Measurements from ENCODE around the gene DUSP7.

DNA sequence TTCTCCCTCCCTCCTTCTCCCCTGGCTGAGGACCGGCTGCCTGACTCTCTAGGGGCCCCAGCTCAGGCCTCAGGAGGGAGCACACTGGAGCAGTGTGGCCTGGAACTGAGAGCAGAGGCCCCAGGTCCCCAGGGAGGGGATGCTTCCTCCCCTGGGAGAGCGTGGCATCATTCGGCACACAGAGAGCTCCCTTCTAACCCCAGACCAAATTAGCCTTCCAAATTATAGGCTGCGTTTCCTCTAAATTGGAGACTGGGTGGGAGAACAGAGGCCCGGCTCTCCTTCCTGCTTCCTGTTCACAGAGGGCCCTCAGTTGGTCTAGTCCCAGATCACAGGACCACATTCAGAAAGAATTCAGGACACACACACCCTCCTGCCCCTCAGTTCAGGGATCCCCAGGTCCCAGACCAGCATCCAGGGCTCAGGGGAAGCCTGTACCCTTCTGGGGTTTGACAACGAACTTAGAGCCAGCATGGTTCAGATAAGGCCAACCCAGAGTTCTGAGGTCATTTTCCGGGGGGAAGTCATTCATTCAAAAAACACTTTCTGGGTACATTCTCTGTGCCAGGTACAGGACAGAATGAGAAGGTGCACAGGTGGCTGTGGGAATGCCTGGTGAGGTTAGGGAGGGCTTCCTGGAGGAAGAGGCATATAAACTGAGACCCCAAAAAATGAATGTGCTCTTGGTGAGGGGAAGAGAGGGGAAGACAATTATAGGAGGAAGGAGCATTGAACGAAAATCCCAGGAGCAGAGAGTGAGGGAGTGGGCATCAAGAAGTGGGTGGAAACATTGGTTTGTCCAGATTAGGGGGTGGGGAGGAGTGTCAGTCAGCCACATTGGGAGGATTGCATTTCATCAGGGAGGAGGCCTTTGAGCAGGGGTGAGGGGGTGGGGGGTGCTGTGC lies 32.3 kb downstream of the DUSP7 start:
- TF ChIP-seq TAF1 (IDR thresholded peaks at IDR 0.05; ENCODE audit: borderline replicate concordance, insufficient read depth, low read length) (no peak), POLR2AphosphoS5 (IDR thresholded peaks at IDR 0.05; ENCODE audit: low read depth, low read length) (no peak), SIN3A (IDR thresholded peaks at IDR 0.05; ENCODE audit: borderline replicate concordance, insufficient read depth, low read length) (no peak), FOXP2 (optimal IDR thresholded peaks at IDR 0.05; ENCODE audit: borderline replicate concordance, extremely low read depth, extremely low read length, insufficient read depth) (no peak)
- TF ChIP-seq, protein P1, sequence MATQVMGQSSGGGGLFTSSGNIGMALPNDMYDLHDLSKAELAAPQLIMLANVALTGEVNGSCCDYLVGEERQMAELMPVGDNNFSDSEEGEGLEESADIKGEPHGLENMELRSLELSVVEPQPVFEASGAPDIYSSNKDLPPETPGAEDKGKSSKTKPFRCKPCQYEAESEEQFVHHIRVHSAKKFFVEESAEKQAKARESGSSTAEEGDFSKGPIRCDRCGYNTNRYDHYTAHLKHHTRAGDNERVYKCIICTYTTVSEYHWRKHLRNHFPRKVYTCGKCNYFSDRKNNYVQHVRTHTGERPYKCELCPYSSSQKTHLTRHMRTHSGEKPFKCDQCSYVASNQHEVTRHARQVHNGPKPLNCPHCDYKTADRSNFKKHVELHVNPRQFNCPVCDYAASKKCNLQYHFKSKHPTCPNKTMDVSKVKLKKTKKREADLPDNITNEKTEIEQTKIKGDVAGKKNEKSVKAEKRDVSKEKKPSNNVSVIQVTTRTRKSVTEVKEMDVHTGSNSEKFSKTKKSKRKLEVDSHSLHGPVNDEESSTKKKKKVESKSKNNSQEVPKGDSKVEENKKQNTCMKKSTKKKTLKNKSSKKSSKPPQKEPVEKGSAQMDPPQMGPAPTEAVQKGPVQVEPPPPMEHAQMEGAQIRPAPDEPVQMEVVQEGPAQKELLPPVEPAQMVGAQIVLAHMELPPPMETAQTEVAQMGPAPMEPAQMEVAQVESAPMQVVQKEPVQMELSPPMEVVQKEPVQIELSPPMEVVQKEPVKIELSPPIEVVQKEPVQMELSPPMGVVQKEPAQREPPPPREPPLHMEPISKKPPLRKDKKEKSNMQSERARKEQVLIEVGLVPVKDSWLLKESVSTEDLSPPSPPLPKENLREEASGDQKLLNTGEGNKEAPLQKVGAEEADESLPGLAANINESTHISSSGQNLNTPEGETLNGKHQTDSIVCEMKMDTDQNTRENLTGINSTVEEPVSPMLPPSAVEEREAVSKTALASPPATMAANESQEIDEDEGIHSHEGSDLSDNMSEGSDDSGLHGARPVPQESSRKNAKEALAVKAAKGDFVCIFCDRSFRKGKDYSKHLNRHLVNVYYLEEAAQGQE (IDR thresholded peaks at IDR 0.05; ENCODE audit: insufficient read depth in 1 of 2, low read depth in 2 of 2, low read length in 2 of 2): no peak
